GM19452 (cell line): Measurements from ENCODE around the gene KATNAL1.
A peak's percentile ranks its signal among the peaks of the same experiment; 100 is the strongest.

Experiments
- ATAC-seq: cut with Tn5 transposase; IDR thresholded peaks from one replicate; pipeline ENCODE4 v1.9.1; 2021; ENCODE audit not compliant: unreplicated experiment

KATNAL1 gene

DNA sequence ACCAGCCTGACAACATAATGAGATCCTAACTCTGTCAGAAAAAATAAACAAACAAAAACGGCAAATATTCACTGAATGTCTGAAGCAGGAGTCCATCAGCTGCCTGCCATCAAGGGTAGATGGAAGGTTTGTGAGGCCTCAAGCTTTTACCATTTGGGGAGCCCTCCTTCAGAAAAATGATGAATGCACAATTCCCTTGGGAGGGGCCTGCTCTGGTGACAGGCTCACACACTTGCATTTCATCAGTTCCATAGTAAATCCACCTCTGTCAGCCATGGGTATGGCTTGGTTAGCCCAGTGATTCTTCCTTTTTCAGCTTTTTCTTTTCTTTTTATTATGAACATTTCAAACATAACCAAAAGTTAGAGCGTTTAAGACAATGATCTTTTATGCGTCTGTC, 26.3 kb upstream of the KATNAL1 start:
- no peak for ATAC-seq

DNA sequence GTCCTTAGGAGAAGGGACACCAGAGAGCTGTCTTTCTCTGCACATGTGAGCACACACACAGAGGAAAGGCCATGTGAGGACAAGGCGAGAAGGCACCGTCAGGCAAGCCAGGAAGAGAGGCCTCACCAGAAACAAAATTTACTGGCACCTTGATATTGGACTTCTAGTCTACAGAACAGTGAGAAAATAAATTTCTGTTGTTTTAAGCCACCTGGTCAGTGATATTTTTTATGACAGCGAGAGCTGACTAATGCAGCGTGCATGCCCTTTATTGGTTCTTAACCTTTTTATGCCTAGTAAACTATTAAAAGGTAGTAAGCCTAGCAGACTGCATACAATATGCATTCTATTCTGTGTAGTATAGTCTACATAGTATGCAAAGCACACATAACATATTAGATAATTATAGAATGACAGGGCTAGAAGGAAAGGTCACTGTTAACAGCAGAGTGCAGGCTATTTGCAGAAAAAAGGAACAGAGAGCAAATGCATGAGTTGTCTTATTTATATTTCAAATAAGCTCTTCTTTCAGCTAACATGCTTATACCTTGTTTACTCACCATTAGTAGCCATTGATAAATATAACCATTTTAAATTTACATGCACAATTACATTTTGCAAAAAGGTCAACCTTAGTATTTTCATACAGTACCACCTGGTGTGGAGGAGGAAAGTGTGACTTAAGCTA, 25.2 kb upstream of the KATNAL1 start:
- ATAC-seq, result no peak

GRCh38 chr13:30331331-30331771, 24.0 kb upstream of the KATNAL1 start:
- ATAC-seq, result no peak

GRCh38 chr13:30329009-30329585, 21.7 kb upstream of the KATNAL1 start:
- no peak for ATAC-seq

DNA sequence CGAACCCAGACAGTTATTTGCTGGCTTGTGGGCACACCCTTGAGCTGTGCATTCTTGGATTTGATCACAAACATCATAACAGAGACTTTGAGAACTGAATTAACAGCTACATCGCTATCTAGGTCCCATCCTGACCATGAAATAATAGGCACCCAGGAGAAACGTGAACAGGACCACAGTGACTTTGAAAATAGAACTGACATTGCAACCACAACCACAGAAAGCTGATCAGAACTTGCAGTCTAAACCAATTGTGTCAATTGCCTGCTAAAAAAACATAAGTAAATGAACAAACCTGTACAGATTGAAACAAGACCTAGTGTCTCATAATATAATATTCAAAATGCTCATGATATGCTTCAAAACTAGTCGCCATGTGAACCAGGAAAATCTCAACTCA, 18.3 kb upstream of the KATNAL1 start:
- no peak for ATAC-seq

GRCh38 chr13:30323524-30323923, 16.2 kb upstream of the KATNAL1 start:
- no peak for ATAC-seq

DNA sequence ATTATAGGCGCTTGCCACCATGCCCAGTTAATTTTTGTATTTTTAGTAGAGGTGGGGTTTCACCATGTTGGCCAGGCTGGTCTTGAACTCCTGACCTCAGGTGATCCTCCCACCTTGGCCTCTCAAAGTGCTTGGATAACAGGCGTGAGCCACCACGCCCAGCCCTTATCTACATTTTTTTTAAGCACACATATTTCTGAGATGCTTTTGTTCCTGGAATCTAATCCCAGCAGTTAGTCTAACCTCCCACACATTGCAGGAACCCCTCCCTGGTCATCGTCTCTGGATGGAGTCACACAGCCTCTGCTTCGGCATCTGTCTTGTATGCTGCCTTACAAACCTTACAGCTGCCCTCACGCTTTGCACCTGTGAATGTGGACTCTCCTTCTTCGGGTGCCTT, 15.1 kb upstream of the KATNAL1 start:
- no peak for ATAC-seq

GRCh38 chr13:30321256-30321655, 13.9 kb upstream of the KATNAL1 start:
- ATAC-seq, result no peak

DNA sequence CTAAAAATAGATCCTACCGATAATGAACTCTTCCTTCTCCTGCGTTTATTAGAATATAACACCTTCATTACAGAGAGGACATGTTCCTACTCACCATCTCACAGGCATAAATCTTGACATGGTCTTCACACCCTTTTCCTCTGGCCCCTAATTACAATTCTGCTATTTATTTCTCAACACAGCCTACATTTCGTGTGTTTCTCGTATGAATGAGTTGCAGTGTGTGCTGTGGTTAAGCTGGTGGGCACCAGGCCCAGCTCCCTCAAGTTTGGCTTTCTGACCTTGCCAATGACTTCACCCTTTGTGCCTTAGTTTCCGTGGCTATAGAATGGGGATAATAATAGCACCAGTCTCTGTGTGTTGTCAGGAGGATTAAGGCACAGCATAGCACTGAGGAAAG, 12.3 kb upstream of the KATNAL1 start:
- ATAC-seq, result no peak

DNA sequence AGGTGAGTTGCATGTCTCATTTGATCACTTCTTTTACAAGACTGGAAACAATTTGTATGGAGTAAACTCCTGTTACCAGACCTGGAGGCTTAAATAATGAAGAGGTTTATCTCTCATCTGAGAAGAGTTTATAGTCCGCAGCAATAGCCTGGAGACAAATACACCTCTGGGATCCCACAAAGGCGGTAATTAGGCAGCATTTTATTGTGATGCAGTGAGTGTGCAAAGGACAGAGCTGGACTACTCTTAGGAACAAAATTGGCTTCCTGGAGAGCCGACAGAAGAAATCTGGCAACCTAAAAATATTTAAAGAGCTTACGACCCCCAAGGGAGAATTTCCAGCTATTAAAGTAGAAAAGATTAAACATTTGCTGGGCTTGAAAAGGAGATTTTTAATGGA, 11.8 kb upstream of the KATNAL1 start:
- no peak for ATAC-seq

GRCh38 chr13:30318026-30318425, 10.7 kb upstream of the KATNAL1 start:
- ATAC-seq, result no peak

DNA sequence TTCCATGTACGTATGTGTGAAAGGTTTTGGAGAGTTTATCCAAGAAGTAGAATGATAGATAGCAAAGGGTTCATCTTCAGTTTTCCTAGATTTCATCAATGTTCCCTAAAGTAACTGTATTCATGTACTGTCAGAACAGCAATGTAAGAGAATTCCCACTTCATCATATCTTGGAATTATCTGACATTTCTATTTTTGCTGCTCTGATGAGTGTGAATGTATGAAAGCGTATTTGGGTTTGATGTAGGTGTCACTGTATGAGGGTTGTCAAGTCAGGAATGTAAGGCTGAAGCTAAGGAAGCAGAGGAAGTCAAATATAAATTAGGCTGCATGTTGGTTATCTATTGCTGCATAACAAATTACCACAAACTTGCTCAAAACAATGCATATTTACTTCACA, 7.2 kb upstream of the KATNAL1 start:
- no peak for ATAC-seq

DNA sequence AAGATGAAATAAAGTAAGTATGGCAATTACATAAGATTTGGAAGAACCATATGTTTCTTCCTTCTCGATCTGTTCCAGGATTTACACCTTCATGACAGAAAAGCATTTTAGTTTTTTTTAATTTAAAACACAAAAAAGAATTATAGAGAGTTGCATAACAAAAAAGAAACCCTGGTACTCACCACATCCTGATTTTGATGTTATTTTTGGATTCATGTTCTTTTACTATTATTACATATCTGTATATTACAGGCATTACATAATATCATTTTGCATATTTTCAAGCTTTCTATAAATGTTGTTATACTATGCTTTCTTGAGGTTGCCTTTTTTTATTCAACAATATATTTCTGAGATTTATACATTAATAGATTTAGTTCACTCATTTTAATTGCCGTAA, 6.7 kb upstream of the KATNAL1 start:
- ATAC-seq, result no peak

DNA sequence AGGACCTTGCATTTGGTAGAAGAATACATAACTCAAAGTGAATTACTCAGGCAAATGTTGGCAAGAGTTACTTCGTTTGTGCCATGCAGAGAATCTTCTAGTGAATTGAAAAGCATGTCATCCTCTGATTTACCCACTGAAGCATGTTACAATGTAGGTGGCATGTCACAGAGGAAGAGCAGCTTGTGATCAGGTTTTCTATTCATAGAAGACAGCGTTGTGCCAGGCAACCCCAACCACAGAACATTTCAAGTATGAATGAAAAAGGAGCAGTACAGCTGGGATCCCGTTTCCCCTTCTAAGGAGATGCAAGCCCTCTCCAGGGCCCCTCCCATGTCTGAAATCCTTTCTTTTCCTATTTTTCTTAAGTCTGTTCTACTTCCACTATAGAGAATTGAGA, 6.0 kb upstream of the KATNAL1 start:
- ATAC-seq, result no peak

DNA sequence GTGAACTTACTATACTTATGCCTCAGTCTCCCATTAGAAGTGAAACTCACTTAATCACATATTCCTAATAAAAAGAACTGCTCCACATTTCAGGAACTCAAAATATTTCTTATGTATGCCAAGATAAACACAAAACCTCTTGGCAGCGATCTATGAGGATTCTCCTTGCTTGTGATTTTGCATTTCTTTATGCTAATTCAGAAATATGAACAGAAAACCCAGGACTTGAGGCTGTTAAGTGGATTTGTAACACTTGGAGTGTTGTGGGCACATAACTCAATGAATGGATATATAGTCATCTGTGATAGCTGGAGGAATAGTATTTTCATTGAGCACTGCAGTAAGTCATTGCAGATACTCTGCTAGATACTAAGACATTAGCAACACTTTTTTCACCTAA, 5.6 kb upstream of the KATNAL1 start:
- no peak for ATAC-seq

DNA sequence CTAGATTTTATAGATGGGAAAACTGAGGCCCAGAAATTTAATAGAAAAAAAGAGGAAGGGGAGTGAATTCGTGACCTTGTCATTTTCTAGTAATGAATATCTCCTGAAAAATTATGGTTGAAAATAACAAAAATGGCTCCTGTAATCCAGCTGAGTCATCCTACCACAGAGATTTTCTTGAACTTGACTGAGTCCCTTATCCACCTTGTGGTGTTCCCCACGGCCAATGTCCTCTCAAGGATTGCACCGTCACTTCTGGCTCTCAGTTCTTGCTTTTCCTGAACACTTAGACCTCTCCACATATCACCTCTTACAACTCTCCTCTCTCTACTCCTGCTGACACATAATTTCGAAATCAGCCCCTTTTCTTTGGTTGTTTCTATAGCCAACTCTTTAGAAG, 1.2 kb upstream of the KATNAL1 start:
- no peak for ATAC-seq

- no peak for ATAC-seq
Measured at GRCh38 chr13:30307971-30308290, 580 bp upstream of the KATNAL1 start.

DNA sequence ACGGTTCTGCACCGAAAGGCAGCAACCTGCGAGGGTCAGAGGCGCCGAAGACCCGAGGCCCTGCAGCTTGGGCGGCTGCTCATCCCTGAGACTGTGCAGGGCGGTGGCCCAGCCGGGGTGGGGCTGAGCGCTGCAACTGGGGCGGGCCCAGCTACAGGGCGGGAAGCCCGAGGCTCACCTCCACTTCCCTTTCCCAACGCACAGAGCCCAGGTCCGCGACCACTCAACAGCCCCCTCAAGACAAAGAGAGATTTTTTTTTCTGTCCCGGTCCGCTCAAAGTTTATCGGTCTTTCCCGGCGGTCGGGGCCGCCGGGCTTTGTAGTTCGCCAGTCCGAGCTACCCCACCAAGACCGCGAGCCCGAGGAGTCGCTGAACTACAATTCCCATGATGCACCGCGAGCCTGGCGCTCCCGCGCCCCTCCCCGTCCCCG, 573 bp downstream of the KATNAL1 start:
- peak; percentile 89 for ATAC-seq

- no peak for ATAC-seq
Measured at GRCh38 chr13:30305456-30305970, 1.8 kb downstream of the KATNAL1 start.

DNA sequence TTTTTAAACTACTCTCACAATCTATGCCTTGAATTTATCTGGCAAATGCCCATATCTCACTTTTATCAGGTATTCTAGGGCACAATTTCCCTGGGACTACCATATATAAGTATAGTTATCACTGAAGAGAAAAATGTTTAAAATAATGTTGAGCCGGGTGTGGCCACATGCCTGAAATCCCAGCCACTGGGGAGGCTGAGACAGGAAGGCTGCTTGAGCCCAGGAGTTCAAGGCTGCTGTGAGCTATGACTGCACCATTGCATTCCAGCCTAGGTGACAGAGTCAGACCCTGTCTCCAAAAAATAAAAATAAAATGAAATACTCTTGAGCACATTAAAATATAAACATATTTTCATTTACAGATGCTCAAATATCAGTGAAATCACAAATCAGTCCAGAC, 4.1 kb downstream of the KATNAL1 start:
- ATAC-seq, result no peak

DNA sequence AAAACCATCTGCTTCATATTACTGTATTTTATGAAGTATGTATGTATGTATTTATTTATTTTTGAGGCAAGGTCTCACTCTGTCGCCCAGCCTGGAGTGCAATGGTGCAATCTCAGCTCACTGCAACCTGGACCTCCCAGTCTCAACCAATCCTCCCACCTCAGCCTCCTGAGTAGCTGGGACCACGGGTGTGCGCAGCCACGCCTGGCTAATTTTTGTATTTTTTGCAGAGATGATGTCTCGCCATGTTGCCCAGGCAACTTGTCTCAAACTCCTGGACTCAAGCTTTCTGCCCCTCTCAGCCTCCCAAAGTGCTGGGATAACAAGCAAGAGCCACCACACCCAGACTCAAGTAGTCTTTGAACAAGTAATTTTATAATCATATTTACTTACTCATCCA, 5.5 kb downstream of the KATNAL1 start:
- no peak for ATAC-seq

GRCh38 chr13:30300596-30300995, 6.8 kb downstream of the KATNAL1 start:
- no peak for ATAC-seq

GRCh38 chr13:30299786-30300185, 7.6 kb downstream of the KATNAL1 start:
- no peak for ATAC-seq
